Measurements from ENCODE around the gene CCDC188.

CCDC188 gene

GRCh38 chr22:20150381-20151275 is at the start of gene CCDC188:
TSS of gene CCDC188 (minus strand) at chr22:20151055. CDS start at chr22:20150986, 69 bp downstream.
- DNase-seq, result no peak

GRCh38 chr22:20199906-20200305 is 49.1 kb upstream of the CCDC188 start:
- no peak for DNase-seq

- DNase-seq, result no peak
Observed at GRCh38 chr22:20199413-20199842, 48.6 kb upstream of the CCDC188 start.

- no peak for DNase-seq
Observed at GRCh38 chr22:20198557-20199319, 47.9 kb upstream of the CCDC188 start.

GRCh38 chr22:20197407-20198030 is 46.7 kb upstream of the CCDC188 start:
- DNase-seq, result no peak

- DNase-seq, result no peak
Observed at GRCh38 chr22:20196094-20196842, 45.4 kb upstream of the CCDC188 start.

GRCh38 chr22:20194681-20195593 is 44.1 kb upstream of the CCDC188 start:
- no peak for DNase-seq

- DNase-seq, result no peak
Observed at GRCh38 chr22:20193761-20194494, 43.1 kb upstream of the CCDC188 start.

GRCh38 chr22:20192972-20193760 is 42.3 kb upstream of the CCDC188 start:
- DNase-seq, result no peak

GRCh38 chr22:20192293-20192971 is 41.6 kb upstream of the CCDC188 start:
- no peak for DNase-seq

- DNase-seq, result no peak
Observed at GRCh38 chr22:20191803-20192202, 40.9 kb upstream of the CCDC188 start.

GRCh38 chr22:20191000-20191515 is 40.2 kb upstream of the CCDC188 start:
- DNase-seq, result no peak

- no peak for DNase-seq
Observed at GRCh38 chr22:20188567-20188877, 37.7 kb upstream of the CCDC188 start.

GRCh38 chr22:20187777-20188566 is 37.1 kb upstream of the CCDC188 start:
- DNase-seq, result no peak

- DNase-seq, result no peak
Observed at GRCh38 chr22:20186871-20187546, 36.2 kb upstream of the CCDC188 start.

GRCh38 chr22:20186183-20186870 is 35.5 kb upstream of the CCDC188 start:
- no peak for DNase-seq

- DNase-seq, result no peak
Observed at GRCh38 chr22:20185750-20186149, 34.9 kb upstream of the CCDC188 start.
